ENCODE data around the gene DDIAS. TPM values are rescaled to one million over a fixed set of nuclear protein-coding genes. Genes with fewer than 3 reads are reported as not detected.
A peak's percentile ranks its signal among the peaks of the same experiment; 100 is the strongest.

DDIAS gene
- total and polyA plus RNA-seq, 2 donors (not counting 3 experiments of a cell fraction or from before 2014, with no cell fraction given), result 4.5 to 9.2 TPM

- Histone ChIP-seq H3K9me1 (replicated peaks; ENCODE audit: control insufficient read depth, extremely low read depth, insufficient read depth, low read length) (no peaks in the 10 kb centered on the region), H3K4me3 (replicated peaks in 1 of 3; ENCODE audit: insufficient read depth in 1 of 3, low read depth in 1 of 3, low read length in 3 of 3) (peak overlapping the region in 1 of 3 experiments; percentile 50), H3K4me2 (ENCODE audit: insufficient read depth, low read length) (peak overlapping the region; percentile 97), H4K20me1 (replicated peaks; ENCODE audit: control insufficient read depth, extremely low read depth, insufficient read depth, low read length) (no peaks in the 10 kb centered on the region), H3K9me3 (replicated peaks; ENCODE audit: control insufficient read depth, insufficient read depth, low read length) (no peaks in the 10 kb centered on the region), H3K4me1 (ENCODE audit: control insufficient read depth, extremely low read depth, insufficient read depth, low read length) (peaks cover 52% of the 10 kb centered on the region), H3K9ac (replicated peaks; ENCODE audit: extremely low read depth, insufficient read depth, low read length) (peak overlapping the region; percentile 83), H3K36me3 (ENCODE audit: control insufficient read depth in 2 of 2, extremely low read depth in 1 of 2, insufficient read depth in 2 of 2, low read length in 2 of 2) (no peaks in the 10 kb centered on the region), H3K27me3 (ENCODE audit: control insufficient read depth in 2 of 2, insufficient read depth in 2 of 2, low read length in 2 of 2) (no peaks in the 10 kb centered on the region), H2AFZ (ENCODE audit: low read depth, low read length) (peak overlapping the region; percentile 40), H3K27ac (ENCODE audit: insufficient read depth, low read depth, low read length) (peak overlapping the region; percentile 98), H3K79me2 (ENCODE audit: control insufficient read depth, insufficient read depth, low read length) (peaks cover 9% of the 10 kb centered on the region)
- ChIA-PET CTCF (interaction anchor here (1.3 to 3.6 kb wide), 8 partner anchors 9 to 141 kb away, joined by 3 to 62 read pairs (median 5); partner anchors contain the start of genes DDIAS and PRCP), POLR2A (interaction anchor here (0.7 to 1.7 kb wide), 2 partner anchors 42 to 298 kb away, joined by 3 to 4 read pairs; partner anchors contain the start of genes PCF11 and PRCP)
- TF ChIP-seq CTCF (IDR thresholded peaks at IDR 0.05; ENCODE audit: extremely low read depth in 1 of 2, insufficient read depth in 1 of 2, low read depth in 1 of 2, low read length in 2 of 2) (no peak), MYC (IDR thresholded peaks at IDR 0.05; ENCODE audit: low read depth, low read length) (no peak), EZH2 (IDR thresholded peaks at IDR 0.05; ENCODE audit: borderline replicate concordance, low read depth, low read length, severe bottlenecking) (no peak), FOS (IDR thresholded peaks at IDR 0.05; ENCODE audit: borderline replicate concordance, insufficient read depth, low read length) (peak; percentile 64), JUN (IDR thresholded peaks at IDR 0.05; ENCODE audit: borderline replicate concordance, insufficient read depth, insufficient read length, low read depth) (peak; percentile 75), MAX (IDR thresholded peaks at IDR 0.05; ENCODE audit: insufficient read depth, insufficient read length) (no peak), POLR2A (IDR thresholded peaks at IDR 0.05; ENCODE audit: low read depth, low read length) (no peak), GATA2 (IDR thresholded peaks at IDR 0.05; ENCODE audit: insufficient read depth, insufficient read length, low read depth, low read length) (peak; percentile 40), POLR2AphosphoS5 (IDR thresholded peaks at IDR 0.05; ENCODE audit: insufficient read depth, low read depth, low read length) (peak; percentile 34)
- peak; percentile 89 for DNase-seq (ENCODE audit: low read depth, low spot score)
- intact Hi-C loops (cut with micrococcal nuclease), result loop anchor here (1.0 to 2.0 kb wide), 3 partner anchors 31 to 298 kb away; partner anchors contain the start of gene PCF11
- dilution Hi-C loops (cut with MboI; ENCODE audit: extremely low pct_ligation_motif_present, low sequenced_read_pairs), result no loop called here
- BruUV-seq (replicated peaks), result no TSS peak
- FAIRE-seq, result peak; percentile 18
These were observed 42.9 kb upstream of the DDIAS start for GRCh38 chr11:82858556-82859091.
